GM12878 (cell line): ENCODE data around the gene TUBGCP2. TPM values are rescaled to one million over a fixed set of nuclear protein-coding genes. Genes with fewer than 3 reads are reported as not detected.

Source experiments
- BCL3 ChIP-seq: IDR thresholded peaks from 2 replicates; pipeline ENCODE4 v1.6.1; 2011; ENCODE audit warnings: borderline replicate concordance, low read depth, mild to moderate bottlenecking, moderate library complexity, low read length; ENCODE audit not compliant: insufficient read depth, poor library complexity, severe bottlenecking
- E4F1 ChIP-seq: fragments of 450-650 bp; IDR thresholded peaks from 2 replicates; pipeline ENCODE4 v1.6.1; 2018; ENCODE audit warnings: borderline replicate concordance, mild to moderate bottlenecking; ENCODE audit not compliant: partially characterized antibody
- LARP7 ChIP-seq: fragments of 450-650 bp; IDR thresholded peaks from 2 replicates; pipeline ENCODE4 v1.6.1; 2017; ENCODE audit warnings: mild to moderate bottlenecking
- ZBTB33 ChIP-seq: fragments of 450-650 bp; IDR thresholded peaks from 2 replicates; pipeline ENCODE4 v1.6.1; 2017; ENCODE audit warnings: mild to moderate bottlenecking
- ZNF687 ChIP-seq: fragments of 450-650 bp; IDR thresholded peaks from 2 replicates; pipeline ENCODE4 v1.6.1; 2017; ENCODE audit warnings: mild to moderate bottlenecking, moderate library complexity
- polyA plus RNA-seq, 11 experiments: library from polyadenylated mRNA; depleted of rRNA in 4 of 11; unstranded in 6 of 11; stranded (reverse) in 5 of 11; fragments of >200 nt; fragmentation: Nextera tagmentation in 4 of 11; fragmentation: Illumina TruSeq in 1 of 11; extraction: Ambion mirVana in 4 of 11; extraction: Trizol in 1 of 11; gene quantifications; 1 replicate in 1 of 11; 2 replicates in 10 of 11; pipeline versions ENCODE4 v1.2.1 to v1.2.3, GENCODE V29; 2011 to 2016; ENCODE audit warnings: inconsistent platforms in 2 of 11, missing spikeins in 2 of 11, low read depth in 1 of 11
- total RNA-seq, 4 experiments: library from RNA; depleted of rRNA in 3 of 4; stranded (reverse); fragments of >200 nt in 3 of 4; fragmentation: Illumina TruSeq in 1 of 4; extraction: Trizol in 1 of 4; gene quantifications; 2 replicates each; pipeline versions ENCODE4 v1.2.1 to v1.2.3, GENCODE V29; 2013 to 2021

TUBGCP2 gene
- total and polyA plus RNA-seq, 10 of the 15 experiments (the other 5 are each of a cell fraction or from before 2014, with no cell fraction given): 4.8 to 47.1 (median 34.7) TPM

- TF ChIP-seq ZNF687 (no peak), ZBTB33 (no peak), LARP7 (no peak), E4F1 (no peak), BCL3 (no peak)
These were observed 1.2 kb upstream of the TUBGCP2 start (continued) for GRCh38 chr10:133309720-133310398.
